SU-DHL-6 (cell line): ENCODE data around the gene CCL15.

ENCODE experiments used
- H2AFZ ChIP-seq: fragments of 200-600 bp; sonication (generic); 2 replicates; pipeline ENCODE4 v1.6.1; 2014; ENCODE audit warnings: low read depth, mild to moderate bottlenecking, moderate library complexity, mixed read lengths, antibody characterized with exemption, low read length; ENCODE audit not compliant: severe bottlenecking
- H3F3A ChIP-seq: fragments of 200-600 bp; shearing (Covaris generic); 2 replicates; pipeline ENCODE4 v1.6.0; 2016; ENCODE audit warnings: antibody characterized with exemption, mild to moderate bottlenecking; ENCODE audit not compliant: insufficient read depth
- H3K27ac ChIP-seq: fragments of 200-600 bp; sonication (generic); 2 replicates; pipeline ENCODE4 v1.5.1; 2016; ENCODE audit warnings: low read depth, mild to moderate bottlenecking, low read length, moderate library complexity, mixed read lengths
- H3K27me3 ChIP-seq: fragments of 200-600 bp; sonication (generic), shearing (Covaris generic); 2 replicates; pipeline ENCODE4 v1.6.0; 2014; ENCODE audit warnings: mild to moderate bottlenecking, low read length
- H3K36me3 ChIP-seq: fragments of 200-600 bp; sonication (generic); 2 replicates; pipeline ENCODE4 v1.6.1; 2014; ENCODE audit warnings: mild to moderate bottlenecking, low read length, mixed read lengths
- H3K4me2 ChIP-seq: fragments of 300-600, 200-600 bp; shearing (Covaris generic), sonication (generic); 2 replicates; pipeline ENCODE4 v1.6.0; 2014; ENCODE audit warnings: low read length, low read depth, mild to moderate bottlenecking; ENCODE audit not compliant: poor library complexity, severe bottlenecking
- H3K4me3 ChIP-seq: fragments of 200-600 bp; sonication (generic); 2 replicates; pipeline ENCODE4 v1.5.1; 2014; ENCODE audit warnings: antibody characterized with exemption, low read length, mild to moderate bottlenecking, mixed read lengths; ENCODE audit not compliant: insufficient read depth, poor library complexity, severe bottlenecking
- H3K79me2 ChIP-seq: fragments of 200-600 bp; sonication (generic); 2 replicates; pipeline ENCODE4 v1.6.1; 2014; ENCODE audit warnings: mild to moderate bottlenecking, low read length, moderate library complexity; ENCODE audit not compliant: insufficient read depth
- H3K9ac ChIP-seq: fragments of 200-600 bp; sonication (generic); 2 replicates; pipeline ENCODE4 v1.7.0; 2014; ENCODE audit warnings: mild to moderate bottlenecking, low read length
- H3K9me2 ChIP-seq: fragments of 200-600 bp; sonication (generic); replicated peaks from 2 replicates; pipeline ENCODE4 v1.6.1; 2014; ENCODE audit warnings: low read length; ENCODE audit not compliant: insufficient read depth
- H3K9me3 ChIP-seq: fragments of 200-600 bp; sonication (generic); 2 replicates; pipeline ENCODE4 v1.6.1; 2014; ENCODE audit warnings: low read length, mixed read lengths; ENCODE audit not compliant: insufficient read depth
- H4K20me1 ChIP-seq: fragments of 200-600 bp; sonication (generic); 2 replicates; pipeline ENCODE4 v1.6.1; 2014; ENCODE audit warnings: low read depth, mild to moderate bottlenecking, antibody characterized with exemption, low read length, moderate library complexity, mixed read lengths
- EZH2phosphoT487 ChIP-seq: fragments of 200-600 bp; sonication (generic), shearing (Covaris generic); conservative IDR thresholded peaks from 2 replicates; pipeline ENCODE4 v1.6.1; 2018; ENCODE audit warnings: mild to moderate bottlenecking, antibody characterized with exemption, low read length, moderate library complexity, mixed read lengths
- TF ChIP-seq, protein P1 (sequence below): fragments of 200-600 bp; sonication (generic); IDR thresholded peaks from one replicate; pipeline ENCODE4 v1.5.1; 2017; ENCODE audit warnings: antibody characterized with exemption, mild to moderate bottlenecking, low read length, moderate library complexity; ENCODE audit not compliant: insufficient read depth, poor library complexity, severe bottlenecking

Gene CCL15

DNA sequence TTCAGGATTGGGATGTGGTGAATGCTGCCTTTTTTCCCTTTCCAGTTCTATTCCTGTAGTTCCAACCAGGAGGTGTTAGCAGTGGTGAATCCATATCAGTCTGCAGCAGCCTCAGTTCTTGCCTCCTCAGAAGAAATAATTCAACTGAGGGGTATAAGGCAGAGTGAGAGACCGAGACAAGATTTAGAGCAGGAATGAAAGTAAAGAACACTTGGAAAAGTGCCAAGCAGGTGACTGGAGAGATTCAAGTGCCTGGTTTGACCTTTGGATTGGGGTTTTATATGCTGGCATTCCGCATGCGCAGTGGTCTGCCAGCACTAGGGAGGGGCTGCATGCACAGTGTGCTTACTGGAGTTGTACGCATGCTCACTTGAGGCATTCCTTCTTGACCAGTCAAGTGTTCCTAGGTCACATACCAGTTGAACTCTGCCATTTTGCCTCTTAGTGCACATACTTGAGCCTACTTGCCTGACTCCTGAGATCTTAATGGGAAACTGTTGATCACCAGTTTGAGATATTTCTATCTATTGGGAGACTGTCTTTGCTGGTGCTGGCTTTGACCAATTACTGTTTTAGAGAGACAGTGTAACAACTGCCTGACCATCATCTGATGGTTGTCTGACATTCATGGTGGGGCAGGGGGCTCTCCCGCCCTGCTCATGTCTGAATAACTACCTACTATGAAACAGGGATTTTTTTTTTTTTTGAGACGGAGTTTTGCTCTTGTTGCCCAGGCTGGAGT is 680 bp upstream of the CCL15 start:
- Histone ChIP-seq H3K4me3 (no peak overlapping the region), H2AFZ (no peak overlapping the region), H3K27me3 (no peaks in the 10 kb centered on the region), H4K20me1 (no peaks in the 10 kb centered on the region), H3K9ac (no peak overlapping the region), H3F3A (no peaks in the 10 kb centered on the region), H3K27ac (no peak overlapping the region), H3K79me2 (no peaks in the 10 kb centered on the region), H3K9me3 (no peaks in the 10 kb centered on the region), H3K4me2 (no peak overlapping the region), H3K36me3 (no peaks in the 10 kb centered on the region), H3K9me2 (no peaks in the 10 kb centered on the region)
- no peak for TF ChIP-seq EZH2phosphoT487
- TF ChIP-seq, protein P1, sequence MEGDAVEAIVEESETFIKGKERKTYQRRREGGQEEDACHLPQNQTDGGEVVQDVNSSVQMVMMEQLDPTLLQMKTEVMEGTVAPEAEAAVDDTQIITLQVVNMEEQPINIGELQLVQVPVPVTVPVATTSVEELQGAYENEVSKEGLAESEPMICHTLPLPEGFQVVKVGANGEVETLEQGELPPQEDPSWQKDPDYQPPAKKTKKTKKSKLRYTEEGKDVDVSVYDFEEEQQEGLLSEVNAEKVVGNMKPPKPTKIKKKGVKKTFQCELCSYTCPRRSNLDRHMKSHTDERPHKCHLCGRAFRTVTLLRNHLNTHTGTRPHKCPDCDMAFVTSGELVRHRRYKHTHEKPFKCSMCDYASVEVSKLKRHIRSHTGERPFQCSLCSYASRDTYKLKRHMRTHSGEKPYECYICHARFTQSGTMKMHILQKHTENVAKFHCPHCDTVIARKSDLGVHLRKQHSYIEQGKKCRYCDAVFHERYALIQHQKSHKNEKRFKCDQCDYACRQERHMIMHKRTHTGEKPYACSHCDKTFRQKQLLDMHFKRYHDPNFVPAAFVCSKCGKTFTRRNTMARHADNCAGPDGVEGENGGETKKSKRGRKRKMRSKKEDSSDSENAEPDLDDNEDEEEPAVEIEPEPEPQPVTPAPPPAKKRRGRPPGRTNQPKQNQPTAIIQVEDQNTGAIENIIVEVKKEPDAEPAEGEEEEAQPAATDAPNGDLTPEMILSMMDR, result no peak

DNA sequence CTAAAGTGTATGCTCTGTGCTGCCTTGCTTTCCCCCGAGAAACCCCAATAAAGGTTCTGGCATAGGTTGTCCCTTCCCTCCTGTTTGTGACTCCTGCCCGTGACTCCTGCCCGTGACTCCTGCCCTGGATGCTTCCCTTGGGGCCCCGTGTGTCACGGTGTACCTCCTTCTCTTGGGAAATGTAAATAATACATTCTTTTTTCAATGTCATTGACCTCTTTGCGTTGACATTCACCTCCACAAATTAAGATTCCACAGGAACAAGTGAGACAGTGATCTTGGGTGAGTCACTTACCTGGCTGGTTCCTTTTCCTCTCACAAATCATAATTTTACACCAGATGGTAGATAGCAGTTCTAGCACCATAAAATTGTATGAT is 632 bp downstream of the CCL15 start:
- Histone ChIP-seq H2AFZ (no peak overlapping the region), H3K27me3 (no peaks in the 10 kb centered on the region), H3F3A (no peaks in the 10 kb centered on the region), H3K36me3 (no peaks in the 10 kb centered on the region), H4K20me1 (no peaks in the 10 kb centered on the region), H3K9me3 (no peaks in the 10 kb centered on the region), H3K4me3 (no peak overlapping the region), H3K79me2 (no peaks in the 10 kb centered on the region), H3K9ac (no peak overlapping the region), H3K9me2 (no peaks in the 10 kb centered on the region), H3K4me2 (no peak overlapping the region), H3K27ac (no peak overlapping the region)
- TF ChIP-seq, protein P1, result no peak
- TF ChIP-seq EZH2phosphoT487, result no peak

DNA sequence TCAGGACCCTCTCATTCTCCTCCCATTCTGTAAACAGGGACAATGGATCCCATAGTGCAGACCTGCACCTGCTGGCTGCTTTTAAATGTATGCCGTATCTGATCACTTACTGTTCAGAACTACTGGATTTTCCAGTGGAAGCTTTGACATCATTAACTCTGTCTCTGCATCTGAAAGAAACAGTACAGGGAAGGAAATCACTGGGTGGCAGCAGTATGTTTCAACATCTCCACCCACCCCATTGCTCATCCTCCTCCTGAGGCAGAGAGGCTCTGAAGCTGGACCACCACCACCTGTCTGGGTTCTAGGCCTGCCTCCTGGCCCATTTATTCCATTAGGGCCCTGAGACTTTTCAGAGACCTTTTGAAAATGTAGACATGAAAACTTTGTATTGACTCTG is 2.6 kb downstream of the CCL15 start:
- H3K9me2 ChIP-seq, result no peaks in the 10 kb centered on the region
- no peaks in the 10 kb centered on the region for H4K20me1 ChIP-seq
- H3K27me3 ChIP-seq, result no peaks in the 10 kb centered on the region

More for the DNA sequence above, 2.6 kb downstream of the CCL15 start:
- H3K27ac ChIP-seq, result no peak overlapping the region
- no peak overlapping the region for H3K4me2 ChIP-seq
- TF ChIP-seq, protein P1, result no peak
- no peak for TF ChIP-seq EZH2phosphoT487
- no peak overlapping the region for H2AFZ ChIP-seq
- no peaks in the 10 kb centered on the region for H3F3A ChIP-seq
- H3K9ac ChIP-seq, result no peak overlapping the region
- no peaks in the 10 kb centered on the region for H3K9me3 ChIP-seq
- H3K4me3 ChIP-seq, result no peak overlapping the region
- no peaks in the 10 kb centered on the region for H3K36me3 ChIP-seq
- H3K79me2 ChIP-seq, result no peaks in the 10 kb centered on the region
